Activated naive CD8-positive, alpha-beta T cell treated with anti-CD3 and anti-CD28 coated beads, Interleukin-2, amount 50 U/mL, for 16 hours (primary cell): Measurements from ENCODE around the gene PCK1.

Experiments
- DNase-seq: peaks from one replicate; pipeline ENCODE4 v3.0.0-alpha.2; 2020; ENCODE audit warnings: low read depth, low spot score

Gene PCK1

GRCh38 chr20:57587989-57588377, 27.1 kb downstream of the PCK1 start:
- no peak for DNase-seq

GRCh38 chr20:57588596-57588995, 27.7 kb downstream of the PCK1 start:
- DNase-seq, result no peak

- no peak for DNase-seq
Observed at GRCh38 chr20:57589123-57589727, 28.3 kb downstream of the PCK1 start.

GRCh38 chr20:57589728-57590484, 29.0 kb downstream of the PCK1 start:
- DNase-seq, result no peak

- no peak for DNase-seq
Observed at GRCh38 chr20:57590485-57591288, 29.8 kb downstream of the PCK1 start.

GRCh38 chr20:57591289-57592229, 30.6 kb downstream of the PCK1 start:
- no peak for DNase-seq

GRCh38 chr20:57592263-57593092, 31.6 kb downstream of the PCK1 start:
- no peak for DNase-seq

GRCh38 chr20:57593134-57593886, 32.4 kb downstream of the PCK1 start:
- no peak for DNase-seq

GRCh38 chr20:57594092-57594951, 33.4 kb downstream of the PCK1 start:
- peak; percentile 25 for DNase-seq

GRCh38 chr20:57595041-57596030, 34.4 kb downstream of the PCK1 start:
- no peak for DNase-seq

GRCh38 chr20:57596358-57596757, 35.4 kb downstream of the PCK1 start:
- no peak for DNase-seq

- DNase-seq, result peak; percentile 43
Observed at GRCh38 chr20:57596998-57597939, 36.4 kb downstream of the PCK1 start.

- DNase-seq, result no peak
Observed at GRCh38 chr20:57598060-57598459, 37.1 kb downstream of the PCK1 start.

GRCh38 chr20:57598491-57598890, 37.6 kb downstream of the PCK1 start:
- no peak for DNase-seq

- no peak for DNase-seq
Observed at GRCh38 chr20:57600320-57601210, 39.7 kb downstream of the PCK1 start.

- no peak for DNase-seq
Observed at GRCh38 chr20:57601211-57601570, 40.3 kb downstream of the PCK1 start.
